HEK293 (cell line): ENCODE measurements around the gene CFAP53.

Experiments used
- ZNF214 ChIP-seq: fragments of 450-650 bp; formaldehyde crosslinking; IDR thresholded peaks from 2 replicates; pipeline ENCODE4 v1.5.1; 2017; ENCODE audit warnings: missing biosample characterization, mild to moderate bottlenecking, missing genetic modification characterization, borderline replicate concordance
- ZNF274 ChIP-seq, 2 experiments: fragments of 200-500 bp in 1 of 2; fragments of 450-650 bp in 1 of 2; sonication (Bioruptor generic) in 1 of 2; formaldehyde crosslinking in 1 of 2; IDR thresholded peaks; 2 replicates each; pipeline versions ENCODE4 v1.5.1 to v1.6.1; 2014 to 2016; ENCODE audit warnings: borderline replicate concordance in 1 of 2, inconsistent platforms in 1 of 2, low read length in 1 of 2, missing biosample characterization in 1 of 2, missing genetic modification characterization in 1 of 2
- ZNF518A ChIP-seq: fragments of 450-650 bp; formaldehyde crosslinking; conservative IDR thresholded peaks from 2 replicates; pipeline ENCODE4 v1.5.1; 2016; ENCODE audit warnings: low read depth, missing biosample characterization, missing genetic modification characterization
- ZNF521 ChIP-seq: fragments of 450-650 bp; formaldehyde crosslinking; IDR thresholded peaks from 2 replicates; pipeline ENCODE4 v1.5.1; 2017; ENCODE audit warnings: missing biosample characterization, mild to moderate bottlenecking, missing genetic modification characterization
- ZNF530 ChIP-seq: fragments of 450-650 bp; formaldehyde crosslinking; IDR thresholded peaks from 2 replicates; pipeline ENCODE4 v1.5.1; 2016; ENCODE audit warnings: low read depth, missing biosample characterization, missing genetic modification characterization
- TF ChIP-seq, protein P1 (sequence below): fragments of 450-650 bp; formaldehyde crosslinking; IDR thresholded peaks from 2 replicates; pipeline ENCODE4 v1.5.1; 2016; ENCODE audit warnings: missing biosample characterization, missing genetic modification characterization

GRCh38 chr18:50207722-50208121 is 58.6 kb downstream of the CFAP53 start:
- no peak for TF ChIP-seq ZNF214 (tag by site-specific recombination)
- TF ChIP-seq, protein P1, sequence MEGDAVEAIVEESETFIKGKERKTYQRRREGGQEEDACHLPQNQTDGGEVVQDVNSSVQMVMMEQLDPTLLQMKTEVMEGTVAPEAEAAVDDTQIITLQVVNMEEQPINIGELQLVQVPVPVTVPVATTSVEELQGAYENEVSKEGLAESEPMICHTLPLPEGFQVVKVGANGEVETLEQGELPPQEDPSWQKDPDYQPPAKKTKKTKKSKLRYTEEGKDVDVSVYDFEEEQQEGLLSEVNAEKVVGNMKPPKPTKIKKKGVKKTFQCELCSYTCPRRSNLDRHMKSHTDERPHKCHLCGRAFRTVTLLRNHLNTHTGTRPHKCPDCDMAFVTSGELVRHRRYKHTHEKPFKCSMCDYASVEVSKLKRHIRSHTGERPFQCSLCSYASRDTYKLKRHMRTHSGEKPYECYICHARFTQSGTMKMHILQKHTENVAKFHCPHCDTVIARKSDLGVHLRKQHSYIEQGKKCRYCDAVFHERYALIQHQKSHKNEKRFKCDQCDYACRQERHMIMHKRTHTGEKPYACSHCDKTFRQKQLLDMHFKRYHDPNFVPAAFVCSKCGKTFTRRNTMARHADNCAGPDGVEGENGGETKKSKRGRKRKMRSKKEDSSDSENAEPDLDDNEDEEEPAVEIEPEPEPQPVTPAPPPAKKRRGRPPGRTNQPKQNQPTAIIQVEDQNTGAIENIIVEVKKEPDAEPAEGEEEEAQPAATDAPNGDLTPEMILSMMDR (tag by site-specific recombination) = no peak
- no peak for TF ChIP-seq ZNF274 (IDR thresholded peaks at IDR 0.05; ENCODE audit: low read length)
- TF ChIP-seq ZNF274 (tag by site-specific recombination; IDR thresholded peaks at IDR 0.05; ENCODE audit: borderline replicate concordance) = no peak
- no peak for TF ChIP-seq ZNF521 (tag by site-specific recombination)
- no peak for TF ChIP-seq ZNF518A (tag by site-specific recombination)
- TF ChIP-seq ZNF530 (tag by site-specific recombination) = no peak
